ENCODE data around the gene AGXT. TPM values are rescaled to one million over a fixed set of nuclear protein-coding genes. Genes with fewer than 3 reads are reported as not detected.

AGXT gene
- total RNA-seq, 1 donor: not detected

DNA sequence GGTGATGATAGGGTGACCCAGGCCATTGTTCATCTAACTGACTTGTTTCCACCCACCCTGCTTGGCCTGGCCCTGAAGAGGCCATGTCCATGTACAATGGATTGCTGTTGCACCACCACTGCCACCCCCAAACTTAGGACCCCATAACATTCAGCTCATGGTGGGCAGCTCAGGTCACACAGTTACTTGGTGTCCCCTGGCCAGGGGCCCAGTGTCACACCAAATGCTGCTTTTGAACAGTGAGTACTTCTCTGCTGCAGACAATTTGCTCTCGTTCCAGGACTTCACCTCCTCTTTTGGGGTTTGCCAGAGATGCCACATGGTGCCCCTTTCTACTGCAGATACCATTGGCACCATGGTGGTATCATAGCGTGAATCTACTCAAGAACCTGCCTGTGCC lies 15.6 kb downstream of the AGXT start:
- Histone ChIP-seq H3K9me3 (ENCODE audit: low read depth, low read length) (no peaks in the 10 kb centered on the region), H3K4me3 (ENCODE audit: insufficient read depth, low read length) (no peak overlapping the region), H3K4me2 (ENCODE audit: insufficient read depth, low read length) (no peak overlapping the region), H2AFZ (ENCODE audit: low read length) (no peak overlapping the region), H3K27ac (ENCODE audit: low read depth, low read length) (no peak overlapping the region), H4K20me1 (ENCODE audit: insufficient read depth, low read length) (no peaks in the 10 kb centered on the region), H3K4me1 (ENCODE audit: insufficient read depth, low read length) (no peaks in the 10 kb centered on the region), H3K27me3 (ENCODE audit: insufficient read depth, low read length) (peaks cover 10% of the 10 kb centered on the region), H3K36me3 (ENCODE audit: insufficient read depth, low read length) (no peaks in the 10 kb centered on the region), H3K79me2 (ENCODE audit: insufficient read depth, low read length) (no peaks in the 10 kb centered on the region)
- TF ChIP-seq CTCF (IDR thresholded peaks at IDR 0.05; ENCODE audit: extremely low read depth, low read depth, low read length): no peak
- DNase-seq (ENCODE audit: insufficient read length, low spot score, missing footprints): peak; percentile 44

DNA sequence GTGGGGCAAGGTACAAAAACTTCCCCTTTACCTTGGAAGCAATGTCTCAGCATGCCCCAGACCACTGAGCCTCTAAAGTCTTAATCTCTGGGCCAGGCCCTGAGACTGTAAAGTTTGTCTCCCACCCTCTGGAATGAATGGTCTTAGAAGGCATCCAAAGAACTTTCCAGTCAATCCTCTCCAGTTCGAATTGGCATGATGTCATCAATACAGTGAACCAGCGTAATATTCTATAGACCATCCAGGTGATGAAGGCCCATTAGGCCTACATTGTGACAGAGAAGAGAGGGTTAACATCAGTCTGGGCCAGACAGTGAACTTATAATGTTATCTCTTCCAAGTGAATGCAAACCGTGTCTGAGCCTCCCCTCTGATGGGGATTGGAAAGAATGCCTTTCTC lies 16.1 kb downstream of the AGXT start:
- Histone ChIP-seq H4K20me1 (ENCODE audit: insufficient read depth, low read length) (no peaks in the 10 kb centered on the region), H3K79me2 (ENCODE audit: insufficient read depth, low read length) (no peaks in the 10 kb centered on the region), H3K4me1 (ENCODE audit: insufficient read depth, low read length) (no peaks in the 10 kb centered on the region), H3K27me3 (ENCODE audit: insufficient read depth, low read length) (peaks cover 10% of the 10 kb centered on the region), H3K27ac (ENCODE audit: low read depth, low read length) (no peak overlapping the region), H3K4me2 (ENCODE audit: insufficient read depth, low read length) (no peak overlapping the region), H2AFZ (ENCODE audit: low read length) (no peak overlapping the region), H3K4me3 (ENCODE audit: insufficient read depth, low read length) (no peak overlapping the region), H3K36me3 (ENCODE audit: insufficient read depth, low read length) (no peaks in the 10 kb centered on the region), H3K9me3 (ENCODE audit: low read depth, low read length) (no peaks in the 10 kb centered on the region)
- TF ChIP-seq CTCF (IDR thresholded peaks at IDR 0.05; ENCODE audit: extremely low read depth, low read depth, low read length): no peak
- DNase-seq (ENCODE audit: insufficient read length, low spot score, missing footprints): no peak

- peaks cover 10% of the 10 kb centered on the region for H3K27me3 ChIP-seq (ENCODE audit: insufficient read depth, low read length)
- DNase-seq (ENCODE audit: insufficient read length, low spot score, missing footprints): peak; percentile 80
Observed at GRCh38 chr2:240885566-240885965, 16.9 kb downstream of the AGXT start.

GRCh38 chr2:240886023-240886565 lies 17.5 kb downstream of the AGXT start:
- no peak overlapping the region for H2AFZ ChIP-seq (ENCODE audit: low read length)
- no peaks in the 10 kb centered on the region for H3K79me2 ChIP-seq (ENCODE audit: insufficient read depth, low read length)
- H3K4me2 ChIP-seq (ENCODE audit: insufficient read depth, low read length): no peak overlapping the region
- no peak overlapping the region for H3K4me3 ChIP-seq (ENCODE audit: insufficient read depth, low read length)
- H3K27ac ChIP-seq (ENCODE audit: low read depth, low read length): no peak overlapping the region
- H3K9me3 ChIP-seq (ENCODE audit: low read depth, low read length): no peaks in the 10 kb centered on the region
- H3K36me3 ChIP-seq (ENCODE audit: insufficient read depth, low read length): no peaks in the 10 kb centered on the region
- TF ChIP-seq CTCF (IDR thresholded peaks at IDR 0.05; ENCODE audit: extremely low read depth, low read depth, low read length): no peak
- DNase-seq (ENCODE audit: insufficient read length, low spot score, missing footprints): peak; percentile 31
- H4K20me1 ChIP-seq (ENCODE audit: insufficient read depth, low read length): no peaks in the 10 kb centered on the region
- H3K27me3 ChIP-seq (ENCODE audit: insufficient read depth, low read length): peaks cover 7% of the 10 kb centered on the region
- no peaks in the 10 kb centered on the region for H3K4me1 ChIP-seq (ENCODE audit: insufficient read depth, low read length)

More at GRCh38 chr2:240885566-240885965, 16.9 kb downstream of the AGXT start:
- H3K27ac ChIP-seq (ENCODE audit: low read depth, low read length): no peak overlapping the region
- no peak for TF ChIP-seq CTCF (IDR thresholded peaks at IDR 0.05; ENCODE audit: extremely low read depth, low read depth, low read length)
- no peak overlapping the region for H3K4me2 ChIP-seq (ENCODE audit: insufficient read depth, low read length)
- H3K79me2 ChIP-seq (ENCODE audit: insufficient read depth, low read length): no peaks in the 10 kb centered on the region
- no peaks in the 10 kb centered on the region for H3K36me3 ChIP-seq (ENCODE audit: insufficient read depth, low read length)
- H4K20me1 ChIP-seq (ENCODE audit: insufficient read depth, low read length): no peaks in the 10 kb centered on the region
- no peaks in the 10 kb centered on the region for H3K4me1 ChIP-seq (ENCODE audit: insufficient read depth, low read length)
- H3K4me3 ChIP-seq (ENCODE audit: insufficient read depth, low read length): no peak overlapping the region
- no peak overlapping the region for H2AFZ ChIP-seq (ENCODE audit: low read length)
- no peaks in the 10 kb centered on the region for H3K9me3 ChIP-seq (ENCODE audit: low read depth, low read length)

Data from osteoblast (primary cell).